Measurements from ENCODE around the gene TMEM141.
"Not testable (repeated sequence)": the region's sequence is repeated elsewhere in the genome, so short reads cannot be mapped to it uniquely, and the experiment has no call there.

Gene TMEM141

DNA sequence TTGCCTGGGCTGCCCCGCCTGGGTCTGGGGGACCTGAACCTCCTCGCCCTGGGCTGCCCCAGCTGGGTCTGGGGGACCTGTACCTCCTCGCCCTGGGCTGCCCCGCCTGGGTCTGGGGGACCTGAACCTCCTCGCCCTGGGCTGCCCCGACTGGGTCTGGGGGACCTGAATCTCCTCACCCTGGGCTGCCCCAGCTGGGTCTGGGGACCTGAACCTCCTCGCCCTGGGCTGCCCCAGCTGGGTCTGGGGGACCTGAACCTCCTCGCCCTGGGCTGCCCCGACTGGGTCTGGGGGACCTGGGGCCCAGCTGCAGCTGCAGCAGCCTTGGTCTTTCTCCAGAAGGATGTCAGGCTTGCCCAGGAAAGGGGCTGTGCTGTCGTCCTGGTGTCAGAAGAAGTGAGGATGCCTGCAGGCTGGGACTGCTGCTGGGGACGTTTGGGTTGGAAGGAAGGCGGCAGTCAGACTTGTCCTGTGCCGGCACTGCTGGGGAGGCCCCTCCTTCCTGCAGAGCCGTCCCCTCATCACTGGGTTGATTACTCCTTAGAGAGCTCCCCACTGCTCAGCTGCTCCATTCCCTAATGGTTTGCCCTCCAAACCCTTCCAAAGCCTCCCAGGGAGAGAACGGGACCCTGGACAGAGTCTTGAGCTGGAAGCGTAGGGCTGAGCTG lies 42.4 kb downstream of the TMEM141 start:
- DNase-seq (ENCODE audit: low spot score) = not testable (repeated sequence)

DNA sequence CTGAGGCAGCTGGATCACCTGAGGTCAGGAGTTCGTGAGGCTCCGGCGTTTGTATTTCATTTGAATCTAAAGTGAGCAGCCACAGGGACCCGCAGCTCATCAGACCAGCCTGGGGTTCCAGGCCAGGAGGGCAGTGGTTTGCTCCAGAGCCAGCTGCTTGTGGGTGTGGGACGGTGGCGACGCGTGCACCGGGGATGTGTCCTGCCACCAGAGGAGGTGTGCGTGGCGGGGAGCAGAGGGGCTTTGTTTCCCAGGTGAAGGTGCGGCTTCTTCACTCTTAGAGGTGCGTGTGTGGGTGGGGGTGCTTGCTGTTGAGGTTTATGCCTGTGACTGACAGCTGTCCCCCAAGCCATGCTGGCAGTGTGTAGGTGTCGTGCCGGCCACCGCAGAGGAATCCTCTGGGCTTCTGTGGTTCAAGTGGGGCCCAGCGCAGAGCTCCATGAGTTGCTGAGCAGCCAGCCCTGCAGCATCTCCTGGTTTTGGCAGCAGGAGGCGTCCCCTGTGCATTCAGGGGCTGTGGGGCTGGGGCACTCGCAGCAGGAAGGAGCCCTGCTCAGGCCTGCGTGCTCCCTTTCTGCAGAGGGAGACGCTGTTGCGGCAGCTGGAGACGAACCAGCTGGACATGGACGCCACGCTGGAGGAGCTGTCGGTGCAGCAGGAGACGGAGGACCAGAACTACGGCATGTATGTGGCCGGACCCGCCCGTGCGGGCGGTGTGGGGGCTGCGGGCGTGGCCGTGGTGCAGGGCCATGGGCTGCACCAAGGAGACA lies 44.2 kb downstream of the TMEM141 start:
- no peak for DNase-seq (ENCODE audit: low spot score)

DNA sequence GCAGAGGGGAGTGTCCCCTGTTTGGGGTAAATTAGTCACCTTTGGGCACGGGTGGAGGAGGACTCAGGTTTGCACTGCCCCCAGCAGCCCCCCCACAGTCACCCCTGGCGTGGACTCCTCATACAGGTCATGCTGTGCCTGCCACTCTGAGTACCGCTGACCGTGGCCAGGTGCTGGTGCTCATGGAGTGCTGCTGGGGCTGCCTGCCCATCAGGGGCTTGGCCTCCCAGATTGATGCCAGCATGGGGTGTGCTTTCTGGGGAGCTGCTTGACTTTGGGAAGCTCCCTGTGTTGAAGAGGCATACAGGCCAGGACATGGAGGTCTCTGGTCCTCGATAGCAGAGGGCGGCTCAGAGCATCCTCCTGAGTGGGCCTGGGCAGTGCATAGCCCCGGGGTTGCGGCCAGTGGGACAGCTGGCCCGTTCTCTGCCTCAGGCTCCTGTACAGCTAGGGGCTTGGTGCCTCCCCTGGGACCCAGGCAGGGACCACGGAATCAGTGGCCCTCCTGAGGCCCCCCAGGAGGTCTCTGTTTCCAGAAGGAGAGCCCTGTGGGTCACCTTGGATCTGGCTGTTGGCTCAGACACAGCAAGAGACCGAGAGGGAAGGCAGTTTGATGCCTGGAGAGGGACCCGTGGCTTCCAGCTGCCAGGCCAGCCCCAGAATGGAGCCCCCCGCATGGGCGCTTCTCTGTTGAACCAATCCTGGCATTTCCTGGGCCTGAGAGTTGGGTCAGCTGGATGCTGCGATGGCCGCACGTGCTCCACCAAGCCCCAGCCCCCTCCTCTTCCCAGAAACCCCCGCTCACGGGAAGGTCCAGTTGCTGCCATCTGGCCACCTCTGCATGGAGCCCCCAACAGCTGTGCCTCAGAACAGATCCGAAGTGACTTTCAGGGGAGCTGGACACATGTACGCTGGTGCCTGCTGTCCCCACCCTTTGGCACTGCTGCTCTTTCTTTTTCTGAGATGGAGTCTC lies 45.1 kb downstream of the TMEM141 start:
- DNase-seq (ENCODE audit: low spot score) = no peak

DNA sequence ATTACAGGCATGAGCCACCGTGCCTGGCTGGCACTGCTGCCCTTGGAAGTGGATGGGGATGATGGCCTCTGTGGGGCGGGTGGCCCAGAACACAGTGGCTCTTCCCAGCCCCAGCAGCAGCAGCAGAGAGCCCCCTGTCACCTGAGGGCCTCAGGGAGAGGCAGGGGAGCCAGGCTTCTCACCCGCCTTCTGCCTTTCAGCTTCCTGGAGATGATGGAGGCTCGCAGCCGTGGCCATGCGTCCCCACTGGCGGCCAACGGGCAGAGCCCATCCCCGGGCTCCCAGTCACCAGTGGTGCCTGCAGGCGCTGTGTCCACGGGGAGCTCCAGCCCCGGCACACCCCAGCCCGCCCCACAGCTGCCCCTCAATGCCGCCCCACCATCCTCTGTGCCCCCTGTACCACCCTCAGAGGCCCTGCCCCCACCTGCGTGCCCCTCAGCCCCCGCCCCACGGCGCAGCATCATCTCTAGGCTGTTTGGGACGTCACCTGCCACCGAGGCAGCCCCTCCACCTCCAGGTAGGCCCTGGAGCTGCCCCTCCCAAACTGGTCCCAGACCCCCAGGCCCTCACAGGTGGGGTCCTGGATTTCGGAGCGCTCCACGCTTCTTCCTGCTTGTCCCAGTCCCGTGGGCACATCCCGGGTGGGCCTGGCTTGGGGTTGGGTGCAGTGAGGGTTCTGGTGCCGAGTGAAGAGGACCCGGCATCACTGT lies 46.2 kb downstream of the TMEM141 start:
- DNase-seq (ENCODE audit: low spot score) = no peak

DNA sequence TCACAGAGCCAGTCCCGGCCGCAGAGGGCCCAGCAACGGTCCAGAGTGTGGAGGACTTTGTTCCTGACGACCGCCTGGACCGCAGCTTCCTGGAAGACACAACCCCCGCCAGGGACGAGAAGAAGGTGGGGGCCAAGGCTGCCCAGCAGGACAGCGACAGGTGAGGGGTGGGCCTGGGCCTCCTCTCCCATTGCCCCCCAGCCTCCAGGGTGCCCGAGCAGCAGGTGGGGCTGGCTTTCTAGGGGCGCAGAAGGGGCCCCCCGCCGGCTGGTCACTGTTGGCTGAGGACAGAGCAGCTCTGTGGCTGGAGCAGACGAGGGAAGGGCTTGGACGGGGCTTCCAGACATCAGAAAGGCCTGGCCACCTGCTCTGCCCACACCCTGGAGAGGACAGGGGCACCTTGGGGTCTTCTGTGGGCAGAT lies 46.7 kb downstream of the TMEM141 start:
- DNase-seq (ENCODE audit: low spot score) = not testable (repeated sequence)

DNA sequence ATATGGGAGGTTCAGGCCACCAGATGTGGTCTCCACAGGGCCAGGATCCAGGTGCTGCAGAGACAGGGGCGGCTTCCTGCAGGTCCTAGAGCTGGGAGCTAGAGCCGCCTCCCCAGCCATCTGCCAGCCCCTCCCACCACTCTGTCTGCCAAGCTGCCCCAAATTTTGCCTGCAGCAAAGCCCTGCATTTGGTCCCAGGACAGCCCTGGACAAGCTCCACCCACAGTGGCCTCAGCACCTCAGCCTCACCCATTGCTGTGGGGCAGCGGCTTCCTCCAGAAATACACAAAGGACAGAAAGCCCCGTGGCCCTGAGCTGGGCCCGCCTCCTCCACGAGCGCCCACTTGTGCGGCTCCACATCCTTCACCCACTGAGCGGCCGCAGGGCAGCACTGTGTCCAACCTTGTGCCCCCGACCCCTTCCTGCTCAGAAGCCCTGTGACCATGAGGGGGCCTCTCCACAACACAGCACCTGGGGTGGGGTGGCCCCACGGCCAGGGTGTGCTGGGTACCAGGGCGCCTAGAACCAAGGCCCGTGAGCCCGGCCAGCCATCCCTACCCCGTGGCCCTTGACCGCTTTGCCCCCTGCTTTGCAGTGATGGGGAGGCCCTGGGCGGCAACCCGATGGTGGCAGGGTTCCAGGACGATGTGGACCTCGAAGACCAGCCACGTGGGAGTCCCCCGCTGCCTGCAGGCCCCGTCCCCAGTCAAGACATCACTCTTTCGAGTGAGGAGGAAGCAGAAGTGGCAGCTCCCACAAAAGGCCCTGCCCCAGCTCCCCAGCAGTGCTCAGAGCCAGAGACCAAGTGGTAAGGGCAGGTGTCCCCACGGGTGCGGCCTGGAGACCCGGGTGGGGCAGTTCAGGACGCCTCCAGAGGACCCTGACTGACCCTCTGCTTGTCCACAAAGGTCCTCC lies 47.4 kb downstream of the TMEM141 start:
- no peak for DNase-seq (ENCODE audit: low spot score)

DNA sequence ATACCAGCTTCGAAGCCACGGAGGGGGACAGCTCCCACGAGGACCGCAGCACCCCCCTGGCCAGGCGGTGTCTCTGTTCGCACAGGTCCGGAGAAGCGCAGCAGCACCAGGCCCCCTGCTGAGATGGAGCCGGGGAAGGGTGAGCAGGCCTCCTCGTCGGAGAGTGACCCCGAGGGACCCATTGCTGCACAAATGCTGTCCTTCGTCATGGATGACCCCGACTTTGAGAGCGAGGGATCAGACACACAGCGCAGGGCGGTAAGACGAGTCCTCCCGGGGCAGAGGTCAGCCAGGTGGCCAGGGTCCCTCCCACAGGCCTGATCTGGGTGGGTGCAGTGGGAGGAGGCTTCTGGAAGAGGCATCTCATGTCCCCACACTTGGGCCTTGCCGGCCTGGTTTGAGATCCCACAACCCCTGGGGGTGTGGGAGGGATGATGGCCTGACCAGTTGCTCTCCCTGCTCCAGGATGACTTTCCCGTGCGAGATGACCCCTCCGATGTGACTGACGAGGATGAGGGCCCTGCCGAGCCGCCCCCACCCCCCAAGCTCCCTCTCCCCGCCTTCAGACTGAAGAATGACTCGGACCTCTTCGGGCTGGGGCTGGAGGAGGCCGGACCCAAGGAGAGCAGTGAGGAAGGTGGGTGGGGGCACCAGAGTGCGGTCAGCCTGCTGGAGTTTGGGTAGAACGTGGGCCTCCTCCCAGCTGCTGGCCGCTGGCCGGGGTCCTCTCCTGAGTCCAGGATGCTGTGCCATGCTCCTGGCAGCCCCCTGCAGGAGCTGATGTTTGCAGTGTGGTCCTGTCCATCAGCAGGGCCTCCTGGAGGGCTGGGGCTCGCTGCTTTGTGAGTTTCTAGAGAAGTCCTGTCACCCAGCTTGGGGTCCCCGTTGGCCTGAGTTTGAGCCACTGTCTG lies 48.3 kb downstream of the TMEM141 start:
- DNase-seq (ENCODE audit: low spot score) = no peak

DNA sequence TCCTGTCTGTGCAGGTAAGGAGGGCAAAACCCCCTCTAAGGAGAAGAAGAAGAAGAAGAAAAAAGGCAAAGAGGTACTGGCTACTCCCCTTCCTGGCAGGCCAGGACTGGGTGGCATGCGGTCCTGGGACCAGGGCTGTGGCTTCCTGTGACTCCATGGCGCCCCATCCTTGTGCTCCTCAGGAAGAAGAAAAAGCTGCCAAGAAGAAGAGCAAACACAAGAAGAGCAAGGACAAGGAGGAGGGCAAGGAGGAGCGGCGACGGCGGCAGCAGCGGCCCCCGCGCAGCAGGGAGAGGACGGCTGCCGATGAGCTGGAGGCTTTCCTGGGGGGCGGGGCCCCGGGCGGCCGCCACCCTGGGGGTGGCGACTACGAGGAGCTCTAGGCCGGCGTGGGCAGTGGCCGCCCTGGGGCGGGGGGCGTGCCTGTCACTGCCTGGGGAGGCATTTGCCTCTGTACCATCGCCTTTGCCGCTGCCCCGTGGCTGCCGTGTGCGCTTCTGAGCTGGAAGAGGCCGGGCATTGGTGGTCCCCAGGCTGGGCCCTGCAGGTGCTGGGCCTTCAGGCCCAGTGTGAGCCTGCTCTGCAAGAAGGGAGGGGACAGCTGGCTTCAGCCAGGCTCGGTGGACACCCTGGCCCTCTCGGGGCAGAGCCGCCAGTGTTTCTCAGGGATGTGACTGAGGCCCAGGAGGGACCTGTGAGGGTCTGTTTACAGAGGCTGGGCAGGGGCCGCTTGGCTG lies 49.2 kb downstream of the TMEM141 start:
- DNase-seq (ENCODE audit: low spot score) = no peak

DNA sequence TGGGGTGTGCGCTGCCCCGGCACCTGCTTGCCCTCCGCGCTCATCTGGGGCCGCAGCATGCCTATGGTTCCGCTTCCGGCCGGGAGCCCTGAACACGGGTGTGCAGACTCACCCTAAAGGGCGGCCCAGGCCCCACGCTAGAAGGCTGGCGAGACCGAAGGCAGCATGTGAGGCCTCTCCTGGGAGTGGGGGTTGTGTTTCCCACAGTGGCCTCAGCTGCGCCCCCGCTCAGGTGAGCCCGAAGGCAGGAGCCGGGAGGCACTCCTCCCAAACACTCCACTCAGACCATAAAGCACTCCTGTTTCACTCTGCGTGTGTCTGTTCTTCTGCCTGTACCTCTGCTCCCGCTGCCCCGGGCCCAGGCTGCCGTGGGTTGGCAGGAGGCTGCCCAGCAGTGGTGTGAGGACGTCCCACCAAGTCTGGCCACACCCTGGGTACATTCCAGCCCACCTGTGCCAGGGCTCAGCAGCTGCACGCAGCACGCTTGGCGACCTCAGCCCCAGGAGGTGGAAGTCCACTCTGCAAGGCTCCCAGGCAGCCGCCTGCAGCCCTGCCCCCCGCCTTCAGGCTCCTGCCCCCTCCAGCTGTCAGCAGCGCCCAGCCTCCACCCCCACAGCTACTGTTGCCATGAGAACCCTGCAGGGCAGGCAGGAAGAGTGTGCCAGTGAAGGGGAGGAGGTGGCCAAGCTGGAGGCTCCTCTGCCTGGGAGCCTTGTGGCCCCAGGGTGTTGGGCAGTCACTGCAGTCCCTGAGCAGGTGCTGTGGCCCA lies 49.9 kb downstream of the TMEM141 start:
- DNase-seq (ENCODE audit: low spot score) = peak; percentile 84

DNA sequence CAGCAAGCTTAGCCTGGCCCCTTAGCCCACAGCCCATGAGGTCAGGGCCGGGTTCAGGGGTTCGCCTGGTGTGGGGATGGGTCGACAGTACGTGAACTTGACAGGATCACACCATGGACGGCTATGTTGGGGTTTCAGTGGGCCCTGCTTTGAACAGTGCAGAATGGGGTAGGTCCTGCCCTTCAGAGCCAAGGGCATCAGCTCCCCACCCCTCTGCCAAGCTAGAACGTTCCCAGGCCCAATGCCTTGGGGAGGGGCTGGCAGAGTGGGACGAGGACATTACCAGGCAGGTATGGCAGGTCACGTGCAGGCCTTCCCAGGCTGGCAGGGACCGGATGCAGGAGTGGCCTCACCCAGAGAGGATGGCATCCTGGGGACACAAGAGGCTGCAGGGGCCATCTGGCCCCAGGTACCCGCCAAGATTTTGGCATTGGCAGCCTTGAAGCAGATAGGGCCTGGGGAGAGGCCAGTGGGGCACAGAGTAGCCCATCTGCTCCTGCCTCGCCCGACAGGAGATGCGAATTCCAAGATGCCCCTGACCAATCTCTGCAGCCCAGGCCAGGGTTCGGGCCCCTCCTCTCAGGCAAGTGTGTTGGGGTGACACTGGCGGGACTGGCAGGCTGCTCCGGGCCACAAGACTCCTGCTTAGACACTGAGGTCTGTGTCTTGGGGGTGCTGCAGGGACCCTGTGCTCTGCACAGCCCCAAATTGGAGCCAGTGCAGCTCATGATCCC lies 50.7 kb downstream of the TMEM141 start:
- DNase-seq (ENCODE audit: low spot score) = peak; percentile 35

DNA sequence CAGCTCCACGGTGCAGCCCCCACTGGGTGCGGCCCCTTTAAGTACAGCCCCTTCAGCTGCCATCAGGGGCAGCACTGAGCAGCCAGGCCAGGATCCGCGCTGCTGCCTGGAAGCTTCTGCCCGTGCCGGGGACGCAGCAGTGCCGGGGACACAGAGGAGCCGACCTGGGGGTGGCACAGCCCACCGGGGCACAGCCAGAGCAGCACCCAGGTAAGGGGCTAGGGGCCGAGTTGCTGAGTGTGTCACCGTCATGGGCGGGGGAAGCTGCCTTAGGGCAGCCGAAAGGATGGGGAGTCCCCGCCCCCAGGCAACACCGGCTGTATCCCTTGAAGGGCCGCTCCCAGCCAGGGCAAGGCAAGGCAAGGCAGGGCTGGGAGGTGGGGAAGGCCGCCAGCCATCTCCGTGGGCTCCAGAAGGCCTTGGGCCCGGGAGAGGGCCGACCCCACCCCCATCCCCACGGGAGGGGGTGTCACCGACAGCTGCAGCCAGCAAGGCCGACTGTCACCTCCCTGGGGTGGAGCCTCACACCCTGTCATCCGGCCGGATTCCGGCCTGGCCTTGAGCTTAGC lies 51.3 kb downstream of the TMEM141 start, which contains the start of gene AJM1:
Gene AJM1, plus strand, starts transcription at position 99 of the 569 bp plus-strand sequence. CDS start 1,937 bp downstream, outside the sequence.
- DNase-seq (ENCODE audit: low spot score) = peak; percentile 79

Data from pons (tissue), 1 donor.